Measurements from ENCODE around the gene GATAD2A. TPM values are rescaled to one million over a fixed set of nuclear protein-coding genes. Genes with fewer than 3 reads are reported as not detected.
A peak's percentile ranks its signal among the peaks of the same experiment; 100 is the strongest.

Gene GATAD2A
- total RNA-seq, 2 donors from 2014 or later, result 27.7 to 32.9 TPM

- no peak for TF ChIP-seq CTCF (IDR thresholded peaks at IDR 0.05)
- no peak overlapping the region for H3K27ac ChIP-seq
- H3K27me3 ChIP-seq, result no peaks in the 10 kb centered on the region
- H3K4me1 ChIP-seq, result no peaks in the 10 kb centered on the region
- peaks cover 45% of the 10 kb centered on the region for H3K36me3 ChIP-seq
- H3K9me3 ChIP-seq, result no peaks in the 10 kb centered on the region
- H3K4me3 ChIP-seq, result no peak overlapping the region
- DNase-seq (ENCODE audit: low spot score), result no peak
These were observed 101.9 kb downstream of the GATAD2A start for GRCh38 chr19:19507354-19507753.

- no peaks in the 10 kb centered on the region for H3K9me3 ChIP-seq
- H3K36me3 ChIP-seq, result peaks cover 36% of the 10 kb centered on the region
- H3K27ac ChIP-seq, result no peak overlapping the region
- H3K27me3 ChIP-seq, result no peaks in the 10 kb centered on the region
- H3K4me1 ChIP-seq, result no peaks in the 10 kb centered on the region
- no peak for TF ChIP-seq CTCF (IDR thresholded peaks at IDR 0.05)
- no peak for DNase-seq (ENCODE audit: low spot score)
- H3K4me3 ChIP-seq, result no peak overlapping the region
These were observed 102.7 kb downstream of the GATAD2A start for GRCh38 chr19:19508217-19508616.

GRCh38 chr19:19510432-19510831 lies 105.0 kb downstream of the GATAD2A start:
- no peak for DNase-seq (ENCODE audit: low spot score)
- no peak overlapping the region for H3K27ac ChIP-seq
- TF ChIP-seq CTCF (IDR thresholded peaks at IDR 0.05), result no peak
- H3K27me3 ChIP-seq, result no peaks in the 10 kb centered on the region
- no peaks in the 10 kb centered on the region for H3K9me3 ChIP-seq
- H3K4me1 ChIP-seq, result peaks cover 0 to 13% of the 10 kb centered on the region in 2 donors
- peaks cover 17% of the 10 kb centered on the region for H3K36me3 ChIP-seq
- H3K4me3 ChIP-seq, result no peak overlapping the region

- no peak for TF ChIP-seq CTCF (IDR thresholded peaks at IDR 0.05)
- no peak for DNase-seq (ENCODE audit: low spot score)
These were observed 108.2 kb downstream of the GATAD2A start for GRCh38 chr19:19513682-19514081.

GRCh38 chr19:19514215-19514657 lies 108.8 kb downstream of the GATAD2A start:
- no peak for TF ChIP-seq CTCF (IDR thresholded peaks at IDR 0.05)
- H3K4me1 ChIP-seq, result peaks cover 0 to 38% of the 10 kb centered on the region in 2 donors
- no peaks in the 10 kb centered on the region for H3K36me3 ChIP-seq
- no peak overlapping the region for H3K27ac ChIP-seq
- no peaks in the 10 kb centered on the region for H3K9me3 ChIP-seq
- peak overlapping the region in 1 of 2 donors; percentile 31 for H3K4me3 ChIP-seq
- H3K27me3 ChIP-seq, result no peaks in the 10 kb centered on the region
- peak; percentile 79 for DNase-seq (ENCODE audit: low spot score)

More at GRCh38 chr19:19513682-19514081, 108.2 kb downstream of the GATAD2A start:
- peak overlapping the region in 1 of 2 donors; percentile 31 for H3K4me3 ChIP-seq
- H3K9me3 ChIP-seq, result no peaks in the 10 kb centered on the region
- H3K36me3 ChIP-seq, result no peaks in the 10 kb centered on the region
- H3K27ac ChIP-seq, result no peak overlapping the region
- H3K27me3 ChIP-seq, result no peaks in the 10 kb centered on the region
- peaks cover 0 to 36% of the 10 kb centered on the region in 2 donors for H3K4me1 ChIP-seq
